A549 treated with AZD9567 at 1 μM for 4 hours (cell line): ENCODE measurements around the gene SH3BP2. TPM values are rescaled to one million over a fixed set of nuclear protein-coding genes. Genes with fewer than 3 reads are reported as not detected.

ENCODE experiments used
- total RNA-seq: library from RNA; stranded (reverse); fragments of 200-300 nt; extraction: Qiagen RNA extraction; gene quantifications from 5 replicates; pipeline ENCODE4 v1.2.3, GENCODE V29; 2022; ENCODE audit not compliant: insufficient read depth

The SH3BP2 gene
- total RNA-seq, result 2.9 to 7.6 TPM (median 4.0 TPM) in 5 replicates

GRCh38 chr4:2792711-2793585 is at the start of gene SH3BP2:
TSS of gene SH3BP2 (plus strand) at chr4:2793085. CDS start at chr4:2820618, 27,533 bp downstream.

DNA sequence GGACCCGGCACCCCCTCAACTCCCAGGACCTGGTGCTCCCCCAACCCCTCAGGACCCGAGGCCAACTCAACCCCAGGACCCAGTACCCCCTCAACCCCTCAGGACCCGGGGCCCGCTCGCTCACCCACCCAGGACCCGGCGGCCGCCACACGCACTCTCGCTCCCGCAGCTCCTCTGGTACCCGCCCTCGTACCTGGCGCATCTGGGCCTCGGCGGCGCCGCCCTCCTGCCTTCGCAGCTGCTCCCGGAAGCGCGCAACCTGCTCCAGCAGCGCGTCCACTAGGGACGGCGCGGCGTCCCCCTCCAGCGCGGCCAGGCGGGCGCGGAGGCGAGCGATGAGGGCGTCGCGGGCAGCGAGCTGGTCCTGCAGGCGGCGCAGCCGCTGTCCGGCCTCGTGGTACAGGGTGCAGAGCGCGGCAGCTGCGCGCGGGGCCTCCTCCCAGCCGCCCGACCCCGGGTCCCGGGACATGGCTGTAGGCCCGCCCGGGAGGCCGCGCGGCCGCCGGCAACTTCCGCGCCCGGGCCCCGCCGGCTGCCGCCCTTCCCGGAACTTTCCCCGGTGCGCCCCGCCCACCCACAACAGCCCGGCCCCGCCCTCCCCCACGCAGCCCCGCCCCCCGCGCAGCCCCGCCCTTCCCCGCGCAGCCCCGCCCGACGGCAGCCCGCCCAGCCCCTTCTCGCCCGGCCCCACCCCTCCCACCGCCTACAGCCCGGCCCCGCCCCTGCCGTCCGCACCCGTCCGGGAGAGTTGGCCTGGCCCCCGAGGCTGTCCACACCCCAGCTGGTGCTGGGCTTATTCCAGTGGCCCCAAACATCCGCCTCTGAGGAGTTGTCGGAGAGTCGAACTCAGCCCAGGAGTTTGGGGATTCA is 36.8 kb upstream of the SH3BP2 start, which contains the start of gene TNIP2:
TSS of gene TNIP2 (minus strand) at position 516 of the 870 bp plus-strand sequence. CDS start at position 469, 47 bp downstream.

GRCh38 chr4:2843263-2843940 is 50.5 kb downstream of the SH3BP2 start, which contains the start of gene ADD1:
TSS of gene ADD1 (plus strand) at chr4:2843844. CDS start at chr4:2875916, 32,072 bp downstream.

Other genes starting within 250 kb of the SH3BP2 start
- gene TNIP2, start 36.7 kb upstream of the SH3BP2 start, total RNA-seq, result 25.6 to 43.4 TPM (median 41.0 TPM) in 5 replicates
- 77.3 to 88.1 TPM (median 87.1 TPM) in 5 replicates for gene ADD1, start 50.8 kb downstream of the SH3BP2 start, total RNA-seq
- 25.9 to 29.8 TPM (median 27.4 TPM) in 5 replicates for gene NOP14, start 170.3 kb downstream of the SH3BP2 start, total RNA-seq
- 1.5 to 1.6 TPM (median 1.6 TPM) in 4 of 5 replicates, not detected in the other for gene GRK4, start 170.5 kb downstream of the SH3BP2 start, total RNA-seq